ENCODE results near the gene LGI1.

LGI1 gene

GRCh38 chr10:93806903-93807302 lies 49.2 kb downstream of the LGI1 start:
- no peak for TF ChIP-seq CTCF (IDR thresholded peaks at IDR 0.05; ENCODE audit: low read depth, low read length, missing control alignments)
- H3K4me3 ChIP-seq (ENCODE audit: low read depth, low read length) = no peak overlapping the region
- in situ Hi-C loops (cut with HindIII; ENCODE audit: low sequenced_read_pairs) = no loop called here
- no peak for DNase-seq (ENCODE audit: low read depth)

GRCh38 chr10:93807371-93807770 lies 49.6 kb downstream of the LGI1 start:
- DNase-seq (ENCODE audit: low read depth) = no peak
- in situ Hi-C loops (cut with HindIII; ENCODE audit: low sequenced_read_pairs) = no loop called here
- no peak overlapping the region for H3K4me3 ChIP-seq (ENCODE audit: low read depth, low read length)
- TF ChIP-seq CTCF (IDR thresholded peaks at IDR 0.05; ENCODE audit: low read depth, low read length, missing control alignments) = no peak

GRCh38 chr10:93812659-93813338 lies 55.1 kb downstream of the LGI1 start:
- DNase-seq (ENCODE audit: low read depth) = no peak
- in situ Hi-C loops (cut with HindIII; ENCODE audit: low sequenced_read_pairs) = no loop called here
- no peak for TF ChIP-seq CTCF (IDR thresholded peaks at IDR 0.05; ENCODE audit: low read depth, low read length, missing control alignments)
- no peak overlapping the region for H3K4me3 ChIP-seq (ENCODE audit: low read depth, low read length)

- in situ Hi-C loops (cut with HindIII; ENCODE audit: low sequenced_read_pairs) = no loop called here
- DNase-seq (ENCODE audit: low read depth) = no peak
- no peak overlapping the region for H3K4me3 ChIP-seq (ENCODE audit: low read depth, low read length)
- peak; percentile 60 for TF ChIP-seq CTCF (IDR thresholded peaks at IDR 0.05; ENCODE audit: low read depth, low read length, missing control alignments)
Measured at GRCh38 chr10:93813507-93814465, 56.0 kb downstream of the LGI1 start.

- no peak for TF ChIP-seq CTCF (IDR thresholded peaks at IDR 0.05; ENCODE audit: low read depth, low read length, missing control alignments)
- DNase-seq (ENCODE audit: low read depth) = no peak
- in situ Hi-C loops (cut with HindIII; ENCODE audit: low sequenced_read_pairs) = no loop called here
- no peak overlapping the region for H3K4me3 ChIP-seq (ENCODE audit: low read depth, low read length)
Measured at GRCh38 chr10:93815304-93816096, 57.8 kb downstream of the LGI1 start.

- in situ Hi-C loops (cut with HindIII; ENCODE audit: low sequenced_read_pairs) = no loop called here
- DNase-seq (ENCODE audit: low read depth) = peak; percentile 34
- H3K4me3 ChIP-seq (ENCODE audit: low read depth, low read length) = no peak overlapping the region
- peak; percentile 80 for TF ChIP-seq CTCF (IDR thresholded peaks at IDR 0.05; ENCODE audit: low read depth, low read length, missing control alignments)
Measured at GRCh38 chr10:93816123-93816747, 58.5 kb downstream of the LGI1 start.
